Kasumi-1 (cell line): ENCODE results near the gene ARID3A.

Source experiments
- DNase-seq, 2 experiments: peaks; one replicate each; lab custom pipeline; 2025; lab: John Stamatoyannopoulos, UW

Gene ARID3A

DNA sequence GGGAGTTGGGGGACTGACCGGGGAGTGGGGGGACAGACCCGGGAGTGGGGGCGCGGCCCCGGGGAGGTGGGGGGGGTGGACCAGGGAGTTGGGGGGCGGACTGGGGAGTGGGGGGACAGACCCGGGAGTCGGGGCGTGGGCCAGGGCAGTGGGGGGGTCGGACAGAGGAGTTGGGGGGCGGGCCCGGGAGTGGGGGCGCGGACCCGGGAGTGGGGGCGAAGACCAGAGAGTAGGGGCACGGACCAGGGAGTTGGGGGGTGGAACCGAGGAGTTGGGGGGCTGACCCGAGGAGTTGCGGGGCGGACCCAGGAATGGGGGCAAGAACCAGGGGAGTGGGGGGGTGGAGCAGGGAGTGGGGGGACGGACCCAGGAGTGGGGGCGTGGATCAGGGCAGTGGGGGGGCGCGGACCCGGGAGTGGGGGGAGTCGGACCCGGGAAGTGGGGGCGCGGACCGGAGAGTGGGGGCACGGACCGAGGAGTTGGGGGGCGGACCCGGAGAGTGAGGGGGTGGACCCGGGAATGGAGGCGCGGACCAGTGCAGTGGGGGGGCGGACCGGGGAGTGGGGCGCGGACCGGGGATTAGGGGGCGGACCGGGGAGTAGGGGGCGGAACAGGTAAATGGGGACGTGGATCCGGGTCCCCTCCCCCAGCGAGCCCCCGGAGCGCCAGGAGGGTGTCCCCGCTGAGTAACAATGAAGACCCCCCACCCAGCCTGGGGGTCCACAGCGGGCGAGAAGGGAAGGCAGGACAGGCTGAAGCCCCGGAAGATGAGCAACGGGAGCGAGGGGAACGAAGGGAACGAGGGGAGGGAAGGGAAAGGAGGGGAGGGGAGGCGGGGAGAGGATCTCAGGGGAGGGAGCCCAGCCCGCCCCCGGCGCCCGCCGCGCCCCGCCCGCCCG, 13.4 kb upstream of the ARID3A start:
- peak in 1 of 2 experiments; percentile 29 for DNase-seq

DNA sequence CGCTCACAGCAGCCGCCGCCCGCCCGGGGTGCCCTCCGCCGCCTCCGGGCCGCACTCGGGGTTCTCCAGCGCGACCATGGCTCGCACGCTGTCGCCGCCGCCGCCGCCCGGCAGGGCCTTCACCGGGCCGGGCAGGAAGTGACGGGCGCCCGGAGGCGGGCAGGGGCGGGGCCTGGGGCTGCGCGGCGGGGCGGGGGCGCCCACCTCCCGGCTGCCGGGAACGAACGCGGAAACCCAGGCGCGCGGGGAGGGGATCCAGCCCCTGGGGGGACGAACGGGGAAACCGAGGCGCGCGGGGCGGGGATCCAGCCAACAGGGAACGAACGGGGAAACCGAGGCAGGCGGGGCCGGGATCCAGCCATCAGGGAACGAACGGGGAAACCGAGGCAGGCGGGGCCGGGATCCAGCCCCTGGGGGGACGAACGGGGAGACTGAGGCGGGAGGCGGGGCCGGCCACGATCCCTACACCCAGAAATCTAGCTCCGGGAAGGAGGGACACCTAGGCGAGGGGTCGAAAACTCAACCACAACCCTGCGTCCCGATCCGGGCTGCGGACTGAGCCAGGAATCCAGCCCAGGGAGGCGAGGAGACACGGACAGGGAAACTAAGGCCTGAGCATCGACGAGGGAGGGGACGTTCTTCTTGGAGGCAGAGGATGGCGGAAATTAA, 12.6 kb upstream of the ARID3A start, which contains the start of gene R3HDM4:
TSS of gene R3HDM4 (minus strand) at position 140 of the 669 bp plus-strand sequence. CDS start at position 78, 62 bp downstream.
- peak; percentile 28 to 44 for DNase-seq

DNA sequence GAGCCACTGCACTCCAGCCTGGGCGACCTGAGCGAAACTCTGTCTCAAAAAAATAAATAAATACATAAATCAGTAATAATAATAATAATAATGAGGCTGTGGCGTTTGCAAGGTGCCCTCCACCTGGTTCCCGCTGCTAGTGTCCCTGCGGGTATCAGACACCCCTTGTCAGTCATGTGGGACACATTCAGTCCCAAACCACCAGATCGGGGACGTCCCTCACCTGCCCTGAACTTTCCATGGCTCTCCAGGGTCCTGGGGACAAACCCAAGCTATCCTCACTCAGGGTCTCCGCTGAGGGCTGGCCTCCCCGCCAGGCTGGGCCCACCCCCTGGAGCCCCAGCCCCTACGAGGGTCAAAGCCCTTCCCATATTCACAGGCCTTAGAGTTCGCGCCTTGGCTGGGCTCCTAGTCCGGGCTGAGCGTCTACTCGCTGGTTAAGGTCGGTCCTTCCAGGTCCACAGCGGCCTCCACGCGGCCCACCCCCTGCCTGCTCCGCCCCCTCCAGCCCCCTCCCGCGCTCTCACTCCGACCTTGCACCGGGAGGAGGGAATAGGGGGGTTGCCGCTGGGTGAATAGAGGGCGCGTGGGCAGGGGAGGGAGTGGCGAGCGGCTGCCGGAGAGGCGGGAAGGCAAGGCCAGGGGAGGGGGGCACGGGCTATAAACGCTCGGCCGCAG, 9.1 kb upstream of the ARID3A start:
- no peak for DNase-seq

DNA sequence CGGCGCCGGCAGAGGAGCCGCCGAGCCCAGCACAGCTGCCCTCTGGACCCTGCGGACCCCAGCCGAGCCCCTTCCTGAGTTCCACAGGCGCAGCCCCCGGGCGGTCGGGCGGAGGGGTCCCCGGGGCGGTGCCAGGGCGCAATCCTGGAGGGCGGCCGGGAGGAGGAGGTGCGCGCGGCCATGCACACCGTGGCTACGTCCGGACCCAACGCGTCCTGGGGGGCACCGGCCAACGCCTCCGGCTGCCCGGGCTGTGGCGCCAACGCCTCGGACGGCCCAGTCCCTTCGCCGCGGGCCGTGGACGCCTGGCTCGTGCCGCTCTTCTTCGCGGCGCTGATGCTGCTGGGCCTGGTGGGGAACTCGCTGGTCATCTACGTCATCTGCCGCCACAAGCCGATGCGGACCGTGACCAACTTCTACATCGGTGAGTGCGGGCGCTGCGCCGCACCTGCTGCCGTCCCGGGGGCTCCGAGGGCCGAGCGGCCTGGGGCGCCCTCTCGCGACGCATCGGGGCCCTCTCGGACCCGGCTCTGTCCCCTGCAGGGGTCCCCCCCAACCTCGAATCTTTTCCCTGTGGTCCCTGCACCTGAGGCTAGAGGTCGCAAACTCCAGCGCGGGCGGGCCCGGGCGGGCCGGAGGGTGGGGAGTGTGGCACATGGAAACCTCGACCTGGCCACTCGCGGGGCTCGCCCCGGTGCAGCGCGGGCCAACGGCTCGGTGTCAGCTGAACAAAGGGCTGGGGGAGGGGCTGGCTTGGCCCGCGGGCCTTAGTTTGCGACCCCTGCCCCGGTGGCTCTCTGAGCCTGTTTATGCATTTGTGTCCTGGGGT, 8.3 kb upstream of the ARID3A start, which contains the start of gene KISS1R:
TSS of gene KISS1R (plus strand) at position 11 of the 829 bp plus-strand sequence. CDS start at position 181, 170 bp downstream.
- no peak for DNase-seq

DNA sequence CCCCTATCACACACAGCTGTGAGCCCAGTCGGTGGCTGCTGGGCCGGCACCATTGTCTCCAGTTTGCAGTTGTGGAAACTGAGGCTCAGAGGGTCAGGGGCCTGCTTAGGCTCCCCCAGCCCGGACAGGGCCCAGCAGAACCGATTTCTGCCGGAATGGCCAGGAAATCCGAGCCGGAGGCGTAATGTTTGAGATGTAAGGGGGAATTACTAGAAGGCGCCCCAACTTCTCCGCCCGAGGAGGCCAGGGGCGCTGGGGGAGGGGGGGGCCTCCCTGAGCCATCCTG, 7.7 kb upstream of the ARID3A start:
- no peak for DNase-seq

DNA sequence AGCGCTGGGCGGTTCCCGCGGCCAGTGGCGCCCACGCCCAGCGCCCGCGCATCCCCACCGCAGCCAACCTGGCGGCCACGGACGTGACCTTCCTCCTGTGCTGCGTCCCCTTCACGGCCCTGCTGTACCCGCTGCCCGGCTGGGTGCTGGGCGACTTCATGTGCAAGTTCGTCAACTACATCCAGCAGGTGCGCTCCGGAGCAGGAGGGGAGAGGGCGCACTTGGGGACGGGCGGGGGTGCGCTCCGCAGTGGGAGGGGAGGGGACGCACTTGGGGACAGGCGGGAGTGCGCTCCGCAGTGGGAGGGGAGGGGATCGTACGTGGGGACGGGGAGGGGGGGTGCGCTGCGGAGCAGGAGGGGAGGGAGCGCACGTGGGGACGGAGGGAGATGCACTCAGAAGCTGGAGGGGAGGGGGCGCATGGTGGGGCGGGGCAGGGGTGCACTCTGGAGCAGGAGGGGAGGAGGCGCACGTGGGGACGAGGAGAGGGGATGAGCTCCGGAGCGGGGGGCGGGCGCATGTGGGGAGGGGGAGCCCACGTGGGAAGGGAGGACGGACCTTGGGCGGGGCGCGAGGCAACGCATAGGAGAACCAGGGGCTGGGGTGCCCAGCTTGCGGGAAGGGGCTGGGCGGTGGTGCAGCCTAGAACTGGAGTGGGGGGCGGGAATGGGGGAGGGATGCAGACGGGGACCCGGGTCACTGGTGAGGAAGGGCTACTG, 7.2 kb upstream of the ARID3A start:
- DNase-seq, result no peak

DNA sequence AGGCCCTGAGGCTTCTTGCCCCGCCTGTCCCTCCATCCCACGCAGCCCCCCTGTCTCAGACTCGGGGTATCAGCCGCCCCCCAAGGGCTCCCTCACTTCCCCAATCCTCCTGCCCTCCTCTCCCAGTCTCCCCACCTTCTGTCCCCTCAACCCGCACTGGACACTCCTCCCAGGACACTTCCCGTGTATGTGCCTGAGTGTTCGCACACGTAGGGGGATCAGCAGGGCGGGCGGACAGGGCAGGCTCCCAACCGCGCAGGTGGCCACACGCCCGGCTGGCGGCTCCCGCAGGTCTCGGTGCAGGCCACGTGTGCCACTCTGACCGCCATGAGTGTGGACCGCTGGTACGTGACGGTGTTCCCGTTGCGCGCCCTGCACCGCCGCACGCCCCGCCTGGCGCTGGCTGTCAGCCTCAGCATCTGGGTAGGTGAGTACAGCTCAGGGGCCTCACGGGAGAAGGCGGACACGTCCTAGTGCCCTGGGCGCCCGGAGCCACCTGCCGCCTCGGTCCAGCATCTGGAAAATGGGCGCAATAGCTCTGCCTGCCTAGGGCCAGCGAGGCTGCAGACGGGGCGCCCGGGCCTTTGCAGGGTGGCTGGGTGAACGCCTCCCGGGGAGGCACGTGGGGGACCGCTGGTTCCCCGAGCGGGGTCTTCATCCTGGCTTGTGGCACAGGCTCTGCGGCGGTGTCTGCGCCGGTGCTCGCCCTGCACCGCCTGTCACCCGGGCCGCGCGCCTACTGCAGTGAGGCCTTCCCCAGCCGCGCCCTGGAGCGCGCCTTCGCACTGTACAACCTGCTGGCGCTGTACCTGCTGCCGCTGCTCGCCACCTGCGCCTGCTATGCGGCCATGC, 6.4 kb upstream of the ARID3A start:
- no peak for DNase-seq

DNA sequence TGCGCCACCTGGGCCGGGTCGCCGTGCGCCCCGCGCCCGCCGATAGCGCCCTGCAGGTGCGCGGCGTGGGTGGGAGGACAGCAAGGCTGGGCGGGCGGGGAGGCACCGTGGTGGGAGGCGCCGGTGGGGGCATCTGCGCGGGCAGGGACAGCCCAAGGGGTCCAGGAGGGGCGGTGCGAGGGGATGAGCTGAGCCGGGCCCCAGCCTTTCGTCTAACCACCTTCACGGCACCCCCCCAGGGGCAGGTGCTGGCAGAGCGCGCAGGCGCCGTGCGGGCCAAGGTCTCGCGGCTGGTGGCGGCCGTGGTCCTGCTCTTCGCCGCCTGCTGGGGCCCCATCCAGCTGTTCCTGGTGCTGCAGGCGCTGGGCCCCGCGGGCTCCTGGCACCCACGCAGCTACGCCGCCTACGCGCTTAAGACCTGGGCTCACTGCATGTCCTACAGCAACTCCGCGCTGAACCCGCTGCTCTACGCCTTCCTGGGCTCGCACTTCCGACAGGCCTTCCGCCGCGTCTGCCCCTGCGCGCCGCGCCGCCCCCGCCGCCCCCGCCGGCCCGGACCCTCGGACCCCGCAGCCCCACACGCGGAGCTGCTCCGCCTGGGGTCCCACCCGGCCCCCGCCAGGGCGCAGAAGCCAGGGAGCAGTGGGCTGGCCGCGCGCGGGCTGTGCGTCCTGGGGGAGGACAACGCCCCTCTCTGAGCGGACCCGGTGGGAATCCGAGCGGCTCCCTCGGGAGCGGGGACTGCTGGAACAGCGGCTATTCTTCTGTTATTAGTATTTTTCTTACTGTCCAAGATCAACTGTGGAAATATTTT, 5.6 kb upstream of the ARID3A start:
- peak; percentile 39 to 56 for DNase-seq

DNA sequence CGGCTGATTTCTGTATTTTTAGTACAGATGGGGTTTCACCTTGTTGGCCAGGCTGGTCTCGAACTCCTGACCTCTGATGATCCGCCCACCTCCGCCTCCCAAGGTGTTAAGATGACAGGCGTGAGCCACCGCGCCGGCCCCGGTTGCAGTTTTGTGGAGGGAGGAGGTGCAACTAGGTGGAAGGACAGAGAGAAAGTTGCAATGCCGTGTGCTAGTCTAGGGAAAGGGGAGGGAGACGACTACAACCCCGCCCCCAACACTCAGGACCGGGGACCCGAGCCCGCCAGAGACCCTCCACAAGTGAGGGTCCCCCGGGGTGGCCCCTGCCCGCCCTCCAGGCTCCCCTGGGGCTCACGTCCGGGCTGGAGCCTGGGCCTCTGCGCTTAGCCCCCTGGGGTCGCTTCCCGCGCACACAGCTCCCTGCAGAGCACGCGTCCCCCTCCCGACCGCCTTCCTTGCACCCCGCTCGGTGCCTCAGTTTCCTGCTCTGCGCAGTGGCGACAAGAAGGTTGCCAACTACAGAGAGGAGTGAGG, 1.2 kb upstream of the ARID3A start:
- no peak for DNase-seq

DNA sequence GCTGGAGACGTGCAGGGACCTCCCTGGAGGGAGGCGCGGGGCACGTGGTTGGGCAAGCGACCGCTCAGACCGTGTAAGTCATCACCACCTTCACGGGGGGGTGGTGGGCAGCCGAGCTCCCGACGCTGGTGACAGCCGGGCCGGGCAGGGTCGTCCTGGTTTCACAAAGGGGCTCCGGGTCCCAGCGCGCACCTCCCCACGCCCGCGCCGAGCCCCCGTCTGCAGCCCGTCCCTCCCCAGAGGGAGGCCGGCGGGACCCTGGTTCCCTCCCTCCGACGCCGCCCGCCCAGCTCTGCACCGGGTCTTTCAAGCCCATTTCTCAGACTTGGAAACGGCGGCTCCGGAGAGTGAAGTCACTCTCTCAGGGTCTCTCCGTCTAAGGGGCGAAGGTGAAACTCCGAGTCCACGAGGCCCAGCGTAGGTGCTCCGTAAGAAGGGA, 729 bp upstream of the ARID3A start:
- DNase-seq, result peak; percentile 90 to 91

DNA sequence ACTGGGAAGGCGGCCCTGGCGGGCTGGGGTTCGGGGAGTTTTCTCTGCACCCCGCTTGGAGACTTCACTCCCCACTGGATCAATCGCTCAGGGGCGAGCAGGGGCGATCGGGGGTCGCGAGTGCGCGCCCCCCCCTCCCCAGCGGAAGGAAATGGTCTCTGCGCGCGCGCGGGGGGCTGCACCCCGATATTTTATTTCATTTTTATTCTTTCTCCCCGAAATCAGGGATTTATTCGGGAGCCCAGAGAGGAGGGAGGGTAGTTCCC, 421 bp downstream of the ARID3A start:
- DNase-seq, result no peak

DNA sequence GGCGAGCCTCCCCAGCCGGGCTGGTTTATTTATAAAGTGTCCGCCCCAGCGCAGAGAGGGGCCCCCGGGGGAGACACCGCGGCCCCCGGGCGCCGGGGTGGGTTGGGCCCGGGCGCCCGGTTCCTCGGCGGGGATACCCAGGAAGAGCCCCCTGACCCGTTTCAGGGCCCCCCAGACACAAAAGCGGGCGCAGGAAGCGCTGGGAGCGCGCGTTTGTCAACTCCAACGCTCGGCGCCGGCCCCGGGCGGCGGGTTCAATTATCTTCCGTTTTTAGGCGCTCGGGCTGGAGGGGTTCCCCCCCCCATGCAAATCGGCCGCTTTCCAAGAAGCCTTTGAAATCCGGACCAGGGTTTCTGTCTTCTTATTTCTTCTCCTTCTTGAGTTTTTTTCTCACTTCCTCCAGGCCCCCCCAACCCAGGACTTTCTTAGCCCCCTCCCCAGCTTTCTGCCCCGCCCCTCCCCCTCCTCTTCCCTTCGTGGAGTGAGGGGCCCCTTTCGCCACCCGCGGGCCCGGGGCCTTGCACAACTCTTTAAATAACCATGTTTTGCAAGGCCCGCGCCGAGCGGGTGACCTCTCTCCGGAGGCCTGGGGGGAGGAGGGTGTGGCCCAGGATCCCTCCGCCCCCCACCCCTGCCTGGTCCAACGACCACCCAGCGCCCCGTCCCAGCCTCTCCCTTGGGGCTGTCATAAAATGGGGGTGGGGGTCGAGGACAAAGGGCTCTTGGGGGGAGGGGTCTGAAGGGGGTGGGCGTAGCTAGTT, 935 bp downstream of the ARID3A start:
- peak; percentile 60 to 69 for DNase-seq

DNA sequence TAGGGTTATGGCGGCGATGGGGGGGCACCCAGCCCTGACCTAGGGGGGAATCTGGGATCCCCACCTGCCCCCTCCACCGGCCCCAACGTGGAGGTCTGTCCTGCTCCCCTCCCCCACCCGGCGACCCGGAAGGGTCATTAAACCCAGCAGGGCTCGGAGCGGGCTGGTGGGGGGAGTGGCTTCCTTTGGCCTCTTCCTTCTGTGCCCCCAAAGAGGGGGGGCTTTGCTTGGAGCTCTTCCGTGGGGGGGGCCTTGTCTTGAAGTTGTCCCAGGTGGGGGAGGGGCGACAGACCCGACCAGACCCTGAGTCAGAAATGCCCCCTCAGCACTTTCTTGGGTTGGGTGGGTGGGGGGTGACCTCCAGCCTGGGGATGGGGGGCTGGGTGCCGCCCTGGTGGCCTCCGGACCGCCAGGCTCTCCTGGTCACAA, 1.5 kb downstream of the ARID3A start:
- DNase-seq, result no peak

DNA sequence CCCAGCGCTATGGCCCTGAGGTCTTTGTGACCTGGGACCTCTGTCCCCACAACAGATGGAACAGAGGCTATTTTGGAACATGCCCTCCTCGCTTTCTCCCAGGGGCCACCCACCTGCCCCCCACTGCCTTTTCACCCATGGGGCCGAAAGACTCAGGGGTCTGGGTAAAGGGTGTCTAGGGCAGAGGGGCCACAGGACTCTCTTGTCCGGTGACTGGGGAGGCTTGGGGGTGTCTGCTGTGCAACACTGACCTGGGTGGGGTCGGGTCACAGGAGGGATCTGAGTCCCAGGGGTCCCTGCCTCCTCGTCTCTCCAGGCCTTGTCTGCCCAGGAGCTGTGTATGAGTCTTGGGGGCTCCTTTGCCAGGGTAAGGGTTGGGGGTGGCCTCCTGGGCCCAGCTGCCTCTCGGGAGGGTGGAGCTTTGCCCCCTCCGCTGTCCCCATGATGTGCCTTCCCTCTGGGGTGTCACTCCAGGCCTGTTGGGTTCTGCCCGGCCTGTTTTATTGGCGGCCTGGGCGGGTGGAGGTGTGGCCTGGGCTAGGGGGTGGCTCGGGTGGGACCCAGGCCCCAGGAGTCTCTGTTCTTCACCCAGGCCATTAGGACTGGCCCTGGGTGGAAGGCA, 2.1 kb downstream of the ARID3A start:
- DNase-seq, result no peak

DNA sequence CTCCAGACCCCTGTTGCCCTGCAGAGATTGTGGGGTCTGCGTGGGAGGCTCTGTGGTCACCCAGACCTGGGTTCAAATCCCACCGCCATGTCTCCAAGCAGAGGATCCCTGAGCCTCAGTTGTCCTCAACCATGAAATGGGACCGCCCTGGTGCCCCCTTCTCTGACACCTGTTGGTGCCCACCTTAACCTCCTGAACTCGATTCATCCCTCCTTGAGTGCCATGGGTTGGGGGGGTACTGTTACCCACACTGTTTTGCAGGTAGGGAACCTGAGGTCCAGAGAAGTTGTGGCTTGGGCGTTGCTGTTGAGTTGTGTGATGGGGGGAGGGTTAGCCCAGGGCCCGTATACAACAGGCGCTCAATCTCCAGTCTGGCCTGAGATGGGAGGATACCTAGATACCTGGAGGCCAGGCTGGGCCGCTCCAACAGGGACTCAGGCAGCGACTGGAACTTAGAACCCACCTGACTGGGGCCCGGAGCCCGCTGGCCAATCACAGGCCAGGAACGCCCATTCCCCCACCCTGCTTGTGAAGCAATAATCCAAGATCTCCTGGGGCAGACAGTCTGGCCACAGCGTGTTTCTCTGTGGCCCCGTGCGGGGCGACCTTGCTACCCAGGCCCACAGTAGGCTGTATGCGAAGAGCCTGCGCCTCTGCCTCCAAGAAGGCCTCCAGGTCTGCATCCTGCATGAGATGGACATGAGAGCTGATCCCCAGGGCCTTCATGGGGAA, 2.8 kb downstream of the ARID3A start:
- no peak for DNase-seq

DNA sequence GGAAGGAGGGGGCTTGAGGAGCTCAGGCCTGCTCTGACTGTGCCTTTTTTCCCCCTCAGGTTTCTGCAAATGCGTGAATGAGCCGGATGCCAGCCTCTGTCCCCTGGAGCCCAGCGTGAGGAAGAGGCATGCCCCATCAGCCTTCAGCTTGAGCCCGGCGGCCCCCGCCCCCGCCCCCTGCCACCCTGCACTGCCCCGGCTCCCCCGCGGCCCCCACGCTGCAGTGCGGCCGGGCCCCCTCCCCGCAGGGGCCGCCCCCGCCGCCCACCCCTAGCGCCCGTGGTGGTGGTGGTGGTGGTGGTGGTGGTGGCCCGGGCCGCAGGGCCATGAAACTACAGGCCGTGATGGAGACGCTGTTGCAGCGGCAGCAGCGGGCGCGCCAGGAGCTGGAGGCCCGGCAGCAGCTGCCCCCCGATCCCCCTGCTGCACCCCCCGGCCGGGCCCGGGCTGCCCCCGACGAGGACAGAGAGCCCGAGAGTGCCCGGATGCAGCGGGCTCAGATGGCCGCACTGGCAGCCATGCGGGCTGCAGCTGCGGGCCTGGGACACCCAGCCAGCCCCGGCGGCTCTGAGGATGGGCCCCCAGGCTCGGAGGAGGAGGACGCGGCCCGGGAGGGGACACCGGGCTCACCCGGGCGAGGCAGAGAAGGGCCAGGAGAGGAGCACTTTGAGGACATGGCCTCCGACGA, 3.5 kb downstream of the ARID3A start:
- DNase-seq, result no peak

DNA sequence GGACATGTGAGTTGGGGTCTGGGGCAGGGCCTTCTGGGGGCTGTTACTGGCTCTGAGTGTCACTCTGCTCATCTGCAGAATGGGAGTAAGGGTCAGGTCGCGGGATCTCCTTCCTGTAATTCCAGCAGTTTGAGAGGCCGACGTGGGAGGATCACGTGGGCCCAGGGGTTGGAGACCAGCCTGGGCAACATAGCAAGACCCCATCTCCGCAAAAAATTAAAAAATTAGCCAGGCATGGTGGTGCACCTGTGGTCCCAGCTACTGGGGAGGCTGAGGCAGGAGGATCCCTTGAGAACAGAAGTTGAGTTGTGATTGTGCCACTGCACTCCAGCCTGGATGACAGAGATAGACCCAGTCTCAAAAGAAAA, 4.0 kb downstream of the ARID3A start:
- no peak for DNase-seq
